Measurements from ENCODE around the gene LAMA3.

DNA sequence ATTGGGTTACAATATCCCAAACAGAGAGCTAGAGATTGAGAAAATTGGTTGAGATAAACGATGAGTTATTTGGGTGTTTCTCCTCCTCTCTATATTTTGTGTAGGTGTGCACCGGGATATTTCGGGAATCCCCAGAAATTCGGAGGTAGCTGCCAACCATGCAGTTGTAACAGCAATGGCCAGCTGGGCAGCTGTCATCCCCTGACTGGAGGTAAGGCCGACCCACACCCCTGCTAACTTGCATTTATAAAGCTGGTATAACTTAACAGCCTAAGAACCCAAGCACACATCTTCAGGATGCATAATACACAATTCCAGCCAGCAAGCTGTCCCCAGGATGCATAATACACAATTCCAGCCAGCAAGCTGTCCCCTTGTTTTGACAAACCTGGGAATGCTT is 200.7 kb downstream of the LAMA3 start:
- TF ChIP-seq, protein P1, sequence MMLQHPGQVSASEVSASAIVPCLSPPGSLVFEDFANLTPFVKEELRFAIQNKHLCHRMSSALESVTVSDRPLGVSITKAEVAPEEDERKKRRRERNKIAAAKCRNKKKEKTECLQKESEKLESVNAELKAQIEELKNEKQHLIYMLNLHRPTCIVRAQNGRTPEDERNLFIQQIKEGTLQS (IDR thresholded peaks at IDR 0.05): no peak
- TF ChIP-seq, protein P2, sequence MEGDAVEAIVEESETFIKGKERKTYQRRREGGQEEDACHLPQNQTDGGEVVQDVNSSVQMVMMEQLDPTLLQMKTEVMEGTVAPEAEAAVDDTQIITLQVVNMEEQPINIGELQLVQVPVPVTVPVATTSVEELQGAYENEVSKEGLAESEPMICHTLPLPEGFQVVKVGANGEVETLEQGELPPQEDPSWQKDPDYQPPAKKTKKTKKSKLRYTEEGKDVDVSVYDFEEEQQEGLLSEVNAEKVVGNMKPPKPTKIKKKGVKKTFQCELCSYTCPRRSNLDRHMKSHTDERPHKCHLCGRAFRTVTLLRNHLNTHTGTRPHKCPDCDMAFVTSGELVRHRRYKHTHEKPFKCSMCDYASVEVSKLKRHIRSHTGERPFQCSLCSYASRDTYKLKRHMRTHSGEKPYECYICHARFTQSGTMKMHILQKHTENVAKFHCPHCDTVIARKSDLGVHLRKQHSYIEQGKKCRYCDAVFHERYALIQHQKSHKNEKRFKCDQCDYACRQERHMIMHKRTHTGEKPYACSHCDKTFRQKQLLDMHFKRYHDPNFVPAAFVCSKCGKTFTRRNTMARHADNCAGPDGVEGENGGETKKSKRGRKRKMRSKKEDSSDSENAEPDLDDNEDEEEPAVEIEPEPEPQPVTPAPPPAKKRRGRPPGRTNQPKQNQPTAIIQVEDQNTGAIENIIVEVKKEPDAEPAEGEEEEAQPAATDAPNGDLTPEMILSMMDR (IDR thresholded peaks at IDR 0.05; ENCODE audit: low read depth, low read length, missing input control): no peak
- TF ChIP-seq, protein P3, sequence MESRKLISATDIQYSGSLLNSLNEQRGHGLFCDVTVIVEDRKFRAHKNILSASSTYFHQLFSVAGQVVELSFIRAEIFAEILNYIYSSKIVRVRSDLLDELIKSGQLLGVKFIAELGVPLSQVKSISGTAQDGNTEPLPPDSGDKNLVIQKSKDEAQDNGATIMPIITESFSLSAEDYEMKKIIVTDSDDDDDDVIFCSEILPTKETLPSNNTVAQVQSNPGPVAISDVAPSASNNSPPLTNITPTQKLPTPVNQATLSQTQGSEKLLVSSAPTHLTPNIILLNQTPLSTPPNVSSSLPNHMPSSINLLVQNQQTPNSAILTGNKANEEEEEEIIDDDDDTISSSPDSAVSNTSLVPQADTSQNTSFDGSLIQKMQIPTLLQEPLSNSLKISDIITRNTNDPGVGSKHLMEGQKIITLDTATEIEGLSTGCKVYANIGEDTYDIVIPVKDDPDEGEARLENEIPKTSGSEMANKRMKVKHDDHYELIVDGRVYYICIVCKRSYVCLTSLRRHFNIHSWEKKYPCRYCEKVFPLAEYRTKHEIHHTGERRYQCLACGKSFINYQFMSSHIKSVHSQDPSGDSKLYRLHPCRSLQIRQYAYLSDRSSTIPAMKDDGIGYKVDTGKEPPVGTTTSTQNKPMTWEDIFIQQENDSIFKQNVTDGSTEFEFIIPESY (IDR thresholded peaks at IDR 0.05): no peak
- TF ChIP-seq, protein P4, sequence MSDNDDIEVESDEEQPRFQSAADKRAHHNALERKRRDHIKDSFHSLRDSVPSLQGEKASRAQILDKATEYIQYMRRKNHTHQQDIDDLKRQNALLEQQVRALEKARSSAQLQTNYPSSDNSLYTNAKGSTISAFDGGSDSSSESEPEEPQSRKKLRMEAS (IDR thresholded peaks at IDR 0.05): no peak
- no peak for TF ChIP-seq EGR1 (IDR thresholded peaks at IDR 0.05; ENCODE audit: low read depth in 2 of 2)
- no peak for TF ChIP-seq RAD21 (IDR thresholded peaks at IDR 0.05)
- TF ChIP-seq FOXA2 (IDR thresholded peaks at IDR 0.05): no peak
